Right lobe of liver (tissue), 4 donors: ENCODE measurements around the gene BCL2L12.

Experiments
- POLR2A ChIP-seq: fragments of 450-650 bp; IDR thresholded peaks from one replicate; pipeline ENCODE4 v1.6.1; 2017; ENCODE audit warnings: antibody characterized with exemption, mild to moderate bottlenecking
- TF ChIP-seq, protein P1 (sequence below), 4 donors: fragments of 200-600 bp in 3 of 4; fragments of 450-650 bp in 1 of 4; IDR thresholded peaks; one replicate each; pipeline versions ENCODE4 v1.5.1 to v1.8.0; 2016 to 2022; ENCODE audit warnings: antibody characterized with exemption in 4 of 4, mild to moderate bottlenecking in 2 of 4
- donor health status: DM: no; HTN: no; CAD: no.
- donor health status: DM: no; HTN: no; CAD: no.
- donor health status: DM: no; HTN: yes; CAD: no.

DNA sequence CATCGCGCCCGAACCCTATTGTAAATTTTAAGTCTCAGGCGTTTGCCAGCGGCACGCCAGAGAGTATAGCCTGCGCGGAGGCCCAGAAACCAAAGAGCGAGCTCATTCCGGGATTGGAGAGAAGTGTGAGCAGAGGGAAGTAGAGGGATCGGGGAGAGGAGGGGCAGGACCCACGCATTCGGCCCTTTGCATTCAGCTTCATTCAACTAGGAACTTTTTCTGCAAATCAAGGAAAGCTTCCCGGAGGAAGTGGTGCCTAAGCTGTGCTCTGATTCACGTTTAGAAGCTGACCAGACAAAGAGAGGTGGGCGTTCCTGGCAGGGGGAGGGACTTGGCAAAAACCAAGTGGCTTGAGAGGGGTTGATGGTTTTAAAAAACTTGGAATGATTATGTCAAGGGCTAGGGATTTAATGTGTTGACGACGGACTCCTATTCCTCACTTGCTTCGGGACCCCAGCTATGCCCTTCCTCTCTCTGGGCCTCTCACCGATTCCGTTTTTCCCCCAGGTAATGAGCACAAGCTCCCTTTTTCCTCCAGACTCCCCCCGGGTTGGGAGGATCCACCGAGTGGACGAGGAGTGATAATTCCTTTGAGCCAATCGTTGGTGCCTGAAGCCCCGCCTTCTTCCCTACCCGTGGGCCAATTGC is 10.5 kb downstream of the BCL2L12 start:
- TF ChIP-seq, protein P1, sequence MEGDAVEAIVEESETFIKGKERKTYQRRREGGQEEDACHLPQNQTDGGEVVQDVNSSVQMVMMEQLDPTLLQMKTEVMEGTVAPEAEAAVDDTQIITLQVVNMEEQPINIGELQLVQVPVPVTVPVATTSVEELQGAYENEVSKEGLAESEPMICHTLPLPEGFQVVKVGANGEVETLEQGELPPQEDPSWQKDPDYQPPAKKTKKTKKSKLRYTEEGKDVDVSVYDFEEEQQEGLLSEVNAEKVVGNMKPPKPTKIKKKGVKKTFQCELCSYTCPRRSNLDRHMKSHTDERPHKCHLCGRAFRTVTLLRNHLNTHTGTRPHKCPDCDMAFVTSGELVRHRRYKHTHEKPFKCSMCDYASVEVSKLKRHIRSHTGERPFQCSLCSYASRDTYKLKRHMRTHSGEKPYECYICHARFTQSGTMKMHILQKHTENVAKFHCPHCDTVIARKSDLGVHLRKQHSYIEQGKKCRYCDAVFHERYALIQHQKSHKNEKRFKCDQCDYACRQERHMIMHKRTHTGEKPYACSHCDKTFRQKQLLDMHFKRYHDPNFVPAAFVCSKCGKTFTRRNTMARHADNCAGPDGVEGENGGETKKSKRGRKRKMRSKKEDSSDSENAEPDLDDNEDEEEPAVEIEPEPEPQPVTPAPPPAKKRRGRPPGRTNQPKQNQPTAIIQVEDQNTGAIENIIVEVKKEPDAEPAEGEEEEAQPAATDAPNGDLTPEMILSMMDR (IDR thresholded peaks at IDR 0.05) = no peak
- peak; percentile 79 for TF ChIP-seq POLR2A
